K562 (cell line): ENCODE data around the gene NSMCE1.

Source experiments
- BDP1 ChIP-seq: IDR thresholded peaks from 3 replicates; pipeline ENCODE4 v1.6.1; 2011; ENCODE audit not compliant: insufficient read length, insufficient read depth
- CTCF ChIP-seq, 3 experiments: IDR thresholded peaks in 2 of 3; conservative IDR thresholded peaks in 1 of 3; 2 replicates each; pipeline ENCODE4 v1.5.1; 2011 to 2012; ENCODE audit warnings: low read length in 3 of 3, mild to moderate bottlenecking in 3 of 3, control low read depth in 2 of 3, improper control_type of control experiment in 1 of 3, inconsistent platforms in 1 of 3, low read depth in 1 of 3, mixed read lengths in 1 of 3, moderate library complexity in 1 of 3; ENCODE audit not compliant: insufficient read depth in 2 of 3
- CUX1 ChIP-seq: fragments of 200-800 bp; sonication (Bioruptor generic); IDR thresholded peaks from 2 replicates; pipeline ENCODE4 v1.6.1; 2016; ENCODE audit warnings: missing genetic modification characterization, missing compliant biosample characterization
- KLF13 ChIP-seq: fragments of 450-650 bp; IDR thresholded peaks from 2 replicates; pipeline ENCODE4 v1.6.1; 2016; ENCODE audit warnings: missing genetic modification characterization, low read depth, mild to moderate bottlenecking, missing compliant biosample characterization, moderate library complexity, borderline replicate concordance
- NFATC3 ChIP-seq: fragments of 450-650 bp; IDR thresholded peaks from 2 replicates; pipeline ENCODE4 v1.6.1; 2017; ENCODE audit warnings: mild to moderate bottlenecking
- POLR2A ChIP-seq: fragments of 450-650 bp; conservative IDR thresholded peaks from 2 replicates; pipeline ENCODE4 v1.6.1; 2016
- POLR3A ChIP-seq: IDR thresholded peaks from 2 replicates; pipeline ENCODE4 v1.6.1; 2011; ENCODE audit warnings: borderline replicate concordance, mild to moderate bottlenecking, moderate library complexity; ENCODE audit not compliant: insufficient read length, insufficient read depth; ENCODE audit errors: extremely low read depth
- ZHX1 ChIP-seq: fragments of 150-350 bp; conservative IDR thresholded peaks from 2 replicates; pipeline ENCODE4 v1.6.1; 2014; ENCODE audit warnings: low read length
- ZNF639 ChIP-seq, 2 experiments: fragments of 200-800 bp in 1 of 2; sonication (Bioruptor generic) in 1 of 2; sonication (generic) in 1 of 2; formaldehyde crosslinking in 1 of 2; IDR thresholded peaks in 1 of 2; conservative IDR thresholded peaks in 1 of 2; 2 replicates each; pipeline versions ENCODE4 v1.5.0 to v1.6.1; 2016 to 2020; ENCODE audit warnings: missing compliant biosample characterization in 1 of 2, missing genetic modification characterization in 1 of 2, missing genetic modification reagents in 1 of 2

GRCh38 chr16:27301236-27301861 is 32.8 kb upstream of the NSMCE1 start:
- TF ChIP-seq BDP1: no peak
- no peak for TF ChIP-seq ZNF639 (CRISPR knock-in tag; conservative IDR thresholded peaks at IDR 0.05 in 1 of 2, IDR thresholded peaks at IDR 0.05 in 1 of 2)
- no peak for TF ChIP-seq POLR2A
- TF ChIP-seq POLR3A: no peak
- TF ChIP-seq CTCF (IDR thresholded peaks at IDR 0.05 in 2 of 3, conservative IDR thresholded peaks at IDR 0.05 in 1 of 3; ENCODE audit: insufficient read depth in 2 of 3, low read depth in 1 of 3, low read length in 3 of 3): no peak
- no peak for TF ChIP-seq ZHX1
- no peak for TF ChIP-seq NFATC3
- no peak for TF ChIP-seq KLF13 (tag)
- no peak for TF ChIP-seq CUX1 (CRISPR knock-in tag)
